Fibroblast of peridontal ligament (primary cell): ENCODE results near the gene GCSAM.

Experiments used
- DNase-seq: peaks from one replicate; pipeline ENCODE4 v3.0.0-alpha.2; 2010; ENCODE audit errors: extremely low read depth

GCSAM gene

GRCh38 chr3:112132975-112133448, at the start of gene GCSAM:
Gene GCSAM, minus strand, starts transcription at chr3:112133248. Its CDS starts 128 bp downstream, at chr3:112133120.
- no peak for DNase-seq

GRCh38 chr3:112175646-112176045, 42.6 kb upstream of the GCSAM start:
- no peak for DNase-seq

- DNase-seq, result no peak
These were observed 42.0 kb upstream of the GCSAM start for GRCh38 chr3:112175037-112175436.

GRCh38 chr3:112171144-112171543, 38.1 kb upstream of the GCSAM start:
- no peak for DNase-seq

GRCh38 chr3:112170046-112170445, 37.0 kb upstream of the GCSAM start:
- DNase-seq, result no peak

- no peak for DNase-seq
These were observed 34.7 kb upstream of the GCSAM start for GRCh38 chr3:112167758-112168157.

GRCh38 chr3:112149136-112149535, 16.1 kb upstream of the GCSAM start:
- no peak for DNase-seq

- DNase-seq, result no peak
These were observed 10.6 kb upstream of the GCSAM start for GRCh38 chr3:112143689-112144088.

- no peak for DNase-seq
These were observed 10.2 kb upstream of the GCSAM start for GRCh38 chr3:112143251-112143650.

- no peak for DNase-seq
These were observed 8.2 kb upstream of the GCSAM start for GRCh38 chr3:112141293-112141692.

GRCh38 chr3:112140584-112140983, 7.5 kb upstream of the GCSAM start:
- no peak for DNase-seq

GRCh38 chr3:112138219-112138969, 5.3 kb upstream of the GCSAM start:
- DNase-seq, result no peak

- DNase-seq, result no peak
These were observed 4.7 kb upstream of the GCSAM start for GRCh38 chr3:112137781-112138180.

- peak; percentile 45 for DNase-seq
These were observed 4.1 kb upstream of the GCSAM start for GRCh38 chr3:112136959-112137693.

- DNase-seq, result no peak
These were observed 3.0 kb upstream of the GCSAM start for GRCh38 chr3:112136046-112136445.

GRCh38 chr3:112134335-112135124, 1.5 kb upstream of the GCSAM start:
- no peak for DNase-seq

- DNase-seq, result no peak
These were observed 732 bp upstream of the GCSAM start for GRCh38 chr3:112133626-112134334.

- DNase-seq, result no peak
These were observed 494 bp downstream of the GCSAM start for GRCh38 chr3:112132554-112132953.

GRCh38 chr3:112132088-112132487, 960 bp downstream of the GCSAM start:
- no peak for DNase-seq

- DNase-seq, result no peak
These were observed 1.9 kb downstream of the GCSAM start for GRCh38 chr3:112131111-112131510.

GRCh38 chr3:112130638-112130993, 2.4 kb downstream of the GCSAM start:
- DNase-seq, result no peak
